A549 treated with Mapracorat at 1 μM for 4 hours (cell line): ENCODE measurements around the gene KLHL6. TPM values are rescaled to one million over a fixed set of nuclear protein-coding genes. Genes with fewer than 3 reads are reported as not detected.

ENCODE experiments used
- total RNA-seq: library from RNA; stranded (reverse); fragments of 200-300 nt; extraction: Qiagen RNA extraction; gene quantifications from 5 replicates; pipeline ENCODE4 v1.2.3, GENCODE V29; 2022

KLHL6 gene
- total RNA-seq: not detected in 5 replicates

GRCh38 chr3:183555541-183556081 is at the start of gene KLHL6:
KLHL6 (minus strand) TSS chr3:183555706; CDS start chr3:183555653, 53 bp downstream.

Other genes with a start within 250 kb of the KLHL6 start
- gene MCF2L2, start 127.1 kb downstream of the KLHL6 start, total RNA-seq: 0.12 to 0.59 TPM (median 0.20 TPM) in 5 replicates
- gene KLHL24, start 79.9 kb upstream of the KLHL6 start, total RNA-seq: 5.6 to 8.1 TPM (median 7.9 TPM) in 5 replicates
- 10.0 to 13.4 TPM (median 12.6 TPM) in 5 replicates for gene YEATS2, start 142.1 kb upstream of the KLHL6 start, total RNA-seq